Body of pancreas (tissue), 4 donors: Measurements from ENCODE around the gene TANC1. TPM values are rescaled to one million over a fixed set of nuclear protein-coding genes. Genes with fewer than 3 reads are reported as not detected.

Source experiments
- ATAC-seq: fragments of 150-250 bp; one replicate; pipeline ENCODE4 v1.9.1; 2016
- DNase-seq, 4 donors: peaks; one replicate each; pipeline ENCODE4 v3.0.0-alpha.2; 2019
- H3K27ac ChIP-seq, 4 donors: fragments of 200-600 bp; sonication (generic); 1 replicate in 3 of 4; 2 replicates in 1 of 4; pipeline versions ENCODE4 v1.5.1 to v1.6.1; 2016 to 2019; ENCODE audit warnings: mild to moderate bottlenecking in 1 of 4, mixed read lengths in 1 of 4, moderate library complexity in 1 of 4
- H3K27me3 ChIP-seq, 2 donors: fragments of 200-600 bp; sonication (generic); one replicate each; pipeline ENCODE4 v1.6.0; 2016; ENCODE audit warnings: mild to moderate bottlenecking in 1 of 2
- H3K36me3 ChIP-seq, 2 donors: fragments of 200-600 bp; sonication (generic); replicated peaks in 1 of 2; 2 replicates each; pipeline ENCODE4 v1.5.1; 2016; ENCODE audit warnings: low read depth in 2 of 2; ENCODE audit not compliant: insufficient read depth in 1 of 2
- H3K4me1 ChIP-seq: fragments of 200-600 bp; sonication (generic); one replicate; pipeline ENCODE4 v1.6.0; 2016
- H3K4me3 ChIP-seq, 2 donors: fragments of 200-600 bp; sonication (generic); 1 replicate in 1 of 2; 2 replicates in 1 of 2; pipeline ENCODE4 v1.5.1; 2016 to 2019
- H3K9me3 ChIP-seq, 3 donors: fragments of 200-600 bp; sonication (generic); 1 replicate in 2 of 3; 2 replicates in 1 of 3; pipeline ENCODE4 v1.5.1; 2016
- POLR2A ChIP-seq, 3 donors: fragments of 450-650 bp; IDR thresholded peaks; one replicate each; pipeline ENCODE4 v1.6.1; 2016; ENCODE audit warnings: antibody characterized with exemption in 3 of 3, mild to moderate bottlenecking in 2 of 3
- WGBS, 2 donors: methylation state at CpG; one replicate each; pipeline ENCODE4 v1.1.5; 2017; 5-methylcytosine and 5-hydroxymethylcytosine counted together
- intact Hi-C: fragments of 100-400 bp; cut with DNase I; formaldehyde crosslinking; loops from one replicate; pipeline ENCODE4 v1.15.1; 2023
- total RNA-seq, 2 donors: library from RNA; depleted of rRNA; stranded (reverse); fragments of >200 nt; gene quantifications; one replicate each; pipeline ENCODE4 v1.1.0, GENCODE V29; 2016
- TF ChIP-seq, protein P1 (sequence below), 7 experiments: fragments of 450-650 bp in 4 of 7; fragments of 200-600 bp in 3 of 7; sonication (generic) in 3 of 7; IDR thresholded peaks; one replicate each; pipeline ENCODE4 v1.5.1; 2016 to 2019; ENCODE audit warnings: antibody characterized with exemption in 7 of 7

Gene TANC1
- total RNA-seq, 2 donors from 2014 or later = 23.1 to 23.3 TPM

DNA sequence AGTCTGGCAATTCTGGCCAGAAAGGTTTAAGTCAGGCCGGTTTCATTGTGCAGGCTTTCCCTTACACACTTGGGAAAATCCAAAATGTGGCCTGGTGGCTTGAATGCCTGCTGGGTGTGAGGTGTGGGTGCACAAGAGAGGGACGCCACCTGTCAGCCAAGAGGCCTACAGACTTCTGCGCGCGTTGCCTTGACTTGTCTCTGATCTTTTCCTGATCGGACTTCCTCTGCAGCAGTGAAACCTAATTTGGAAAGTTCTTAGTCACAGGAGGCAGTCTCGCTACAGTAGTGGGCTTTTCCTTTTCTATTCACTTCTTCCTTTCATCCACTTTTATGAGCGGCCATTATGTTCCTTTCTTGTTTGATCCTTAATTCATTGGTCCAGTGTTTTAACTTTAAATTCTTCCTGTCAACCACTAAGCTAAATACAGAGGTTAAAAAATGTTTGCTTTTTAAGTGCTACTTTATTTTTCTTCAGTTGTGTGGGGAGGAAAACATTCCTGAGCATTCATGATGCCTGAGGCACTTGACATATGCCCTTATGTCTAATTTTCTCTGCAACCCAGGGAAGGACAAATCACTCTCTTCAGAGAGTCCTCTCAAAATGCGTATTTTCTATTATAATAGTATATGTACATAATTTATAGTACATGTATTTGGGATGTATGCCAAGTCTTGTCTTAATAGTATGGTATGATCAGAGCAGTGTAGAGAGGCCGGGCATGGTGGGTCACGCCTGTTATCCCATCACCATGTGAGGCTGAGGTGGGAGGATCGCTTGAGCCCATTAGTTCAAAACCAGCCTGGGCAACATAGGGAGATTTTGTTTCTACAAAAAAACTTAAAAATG is 189.1 kb downstream of the TANC1 start:
- H3K9me3 ChIP-seq = no peaks in the 10 kb centered on the region
- no peak for TF ChIP-seq POLR2A (IDR thresholded peaks at IDR 0.05)
- TF ChIP-seq, protein P1, sequence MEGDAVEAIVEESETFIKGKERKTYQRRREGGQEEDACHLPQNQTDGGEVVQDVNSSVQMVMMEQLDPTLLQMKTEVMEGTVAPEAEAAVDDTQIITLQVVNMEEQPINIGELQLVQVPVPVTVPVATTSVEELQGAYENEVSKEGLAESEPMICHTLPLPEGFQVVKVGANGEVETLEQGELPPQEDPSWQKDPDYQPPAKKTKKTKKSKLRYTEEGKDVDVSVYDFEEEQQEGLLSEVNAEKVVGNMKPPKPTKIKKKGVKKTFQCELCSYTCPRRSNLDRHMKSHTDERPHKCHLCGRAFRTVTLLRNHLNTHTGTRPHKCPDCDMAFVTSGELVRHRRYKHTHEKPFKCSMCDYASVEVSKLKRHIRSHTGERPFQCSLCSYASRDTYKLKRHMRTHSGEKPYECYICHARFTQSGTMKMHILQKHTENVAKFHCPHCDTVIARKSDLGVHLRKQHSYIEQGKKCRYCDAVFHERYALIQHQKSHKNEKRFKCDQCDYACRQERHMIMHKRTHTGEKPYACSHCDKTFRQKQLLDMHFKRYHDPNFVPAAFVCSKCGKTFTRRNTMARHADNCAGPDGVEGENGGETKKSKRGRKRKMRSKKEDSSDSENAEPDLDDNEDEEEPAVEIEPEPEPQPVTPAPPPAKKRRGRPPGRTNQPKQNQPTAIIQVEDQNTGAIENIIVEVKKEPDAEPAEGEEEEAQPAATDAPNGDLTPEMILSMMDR (IDR thresholded peaks at IDR 0.05) = no peak
- H3K4me3 ChIP-seq = no peak overlapping the region
- peak overlapping the region in 3 of 4 donors; percentile 60 to 82 (median 73) for H3K27ac ChIP-seq
- peaks cover 49% of the 10 kb centered on the region for H3K4me1 ChIP-seq
- DNase-seq (no peak), ATAC-seq (no peak)
- no peaks in the 10 kb centered on the region for H3K27me3 ChIP-seq
- WGBS, 2 donors = 85 to 89% methylated on average over 12 of the region's 12 CpGs
- intact Hi-C loops = no loop called here
- H3K36me3 ChIP-seq = no peaks in the 10 kb centered on the region

DNA sequence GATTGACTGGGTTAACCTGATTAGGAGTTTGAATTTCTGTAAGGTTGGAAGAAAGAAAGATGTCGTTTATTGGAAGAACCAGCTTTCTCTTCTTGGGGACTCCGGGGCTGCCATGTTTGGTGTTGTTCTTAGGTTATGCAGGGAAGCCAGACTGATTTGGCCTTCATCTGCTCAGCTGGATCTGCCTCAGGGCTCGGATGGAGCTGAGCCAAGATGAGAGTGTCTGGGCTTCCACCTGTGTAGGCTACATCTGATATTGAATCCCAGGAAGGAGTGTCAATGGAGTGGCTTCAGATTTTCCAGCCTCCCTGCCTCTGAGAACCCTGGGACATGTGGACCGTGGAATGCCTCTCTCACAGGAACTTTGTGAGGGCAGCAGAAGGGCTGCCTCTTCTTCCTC is 192.0 kb downstream of the TANC1 start:
- no peak for TF ChIP-seq POLR2A (IDR thresholded peaks at IDR 0.05)
- TF ChIP-seq, protein P1 (IDR thresholded peaks at IDR 0.05) = no peak
- peaks cover 23% of the 10 kb centered on the region for H3K4me1 ChIP-seq
- H3K4me3 ChIP-seq = no peak overlapping the region
- DNase-seq (peak in 1 of 4 donors; percentile 47), ATAC-seq (no peak)
- intact Hi-C loops = no loop called here
- H3K27ac ChIP-seq = no peak overlapping the region
- H3K36me3 ChIP-seq = peaks cover 0 to 4% of the 10 kb centered on the region in 2 donors
- H3K9me3 ChIP-seq = no peaks in the 10 kb centered on the region
- 80 to 84% methylated on average over 4 of the region's 4 CpGs for WGBS, 2 donors
- H3K27me3 ChIP-seq = no peaks in the 10 kb centered on the region

DNA sequence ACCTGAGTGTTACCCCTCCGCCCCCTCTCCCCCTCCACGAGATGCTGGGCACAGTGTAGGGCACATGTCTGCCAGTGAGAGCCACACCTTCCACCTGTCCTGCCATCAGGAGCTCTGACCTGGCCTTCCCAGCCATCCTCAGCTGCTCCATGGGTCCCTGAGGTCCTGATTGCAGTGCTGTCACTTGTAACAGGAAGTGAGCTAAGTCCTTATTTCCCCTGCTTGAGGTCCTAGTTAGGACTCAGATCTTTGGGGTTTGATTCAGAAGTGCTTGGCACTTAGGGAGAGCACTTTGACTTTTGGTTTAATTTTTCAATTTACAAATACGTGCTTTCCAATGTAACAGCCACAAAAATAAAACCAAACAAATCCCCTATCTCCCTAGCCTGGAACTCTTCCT is 192.5 kb downstream of the TANC1 start:
- no peaks in the 10 kb centered on the region for H3K9me3 ChIP-seq
- 81 to 84% methylated on average over 3 of the region's 3 CpGs for WGBS, 2 donors
- H3K4me3 ChIP-seq = no peak overlapping the region
- peaks cover 0 to 4% of the 10 kb centered on the region in 2 donors for H3K36me3 ChIP-seq
- DNase-seq (no peak), ATAC-seq (no peak)
- H3K4me1 ChIP-seq = peaks cover 18% of the 10 kb centered on the region
- no peak overlapping the region for H3K27ac ChIP-seq
- TF ChIP-seq, protein P1 (IDR thresholded peaks at IDR 0.05) = no peak
- no peak for TF ChIP-seq POLR2A (IDR thresholded peaks at IDR 0.05)
- intact Hi-C loops = no loop called here
- H3K27me3 ChIP-seq = no peaks in the 10 kb centered on the region

DNA sequence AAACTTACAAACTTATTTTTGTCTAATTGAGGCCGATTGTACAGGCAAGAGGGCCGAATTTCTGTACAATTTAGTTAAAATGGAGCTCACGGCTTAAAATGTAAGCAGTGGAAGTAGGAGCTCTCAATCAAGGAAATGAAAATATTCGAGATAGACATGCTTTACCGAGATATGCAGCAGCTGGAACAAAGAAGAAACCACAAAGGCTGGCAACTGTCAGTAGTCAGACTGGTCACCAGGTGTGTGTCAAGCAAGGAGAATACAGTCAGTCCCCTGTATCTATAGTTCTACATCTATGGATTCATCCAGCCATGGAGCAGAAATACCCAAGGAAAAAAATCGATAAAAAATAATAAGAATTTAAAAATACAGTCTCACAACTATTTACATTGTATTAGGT is 195.5 kb downstream of the TANC1 start:
- 63 to 64% methylated on average over 6 of the region's 6 CpGs for WGBS, 2 donors
- ATAC-seq = no peak
- no peak overlapping the region for H3K27ac ChIP-seq

More for the DNA sequence above, 195.5 kb downstream of the TANC1 start:
- Histone ChIP-seq H3K4me1 (no peaks in the 10 kb centered on the region), H3K4me3 (no peak overlapping the region), H3K27me3 (no peaks in the 10 kb centered on the region), H3K36me3 (peaks cover 0 to 4% of the 10 kb centered on the region in 2 donors), H3K9me3 (no peaks in the 10 kb centered on the region)
- TF ChIP-seq, protein P1 (IDR thresholded peaks at IDR 0.05) = no peak
- no peak for TF ChIP-seq POLR2A (IDR thresholded peaks at IDR 0.05)
- intact Hi-C loops = no loop called here
- no peak for DNase-seq
